ENCODE measurements around the gene CCZ1. TPM values are rescaled to one million over a fixed set of nuclear protein-coding genes. Genes with fewer than 3 reads are reported as not detected.
A peak's percentile ranks its signal among the peaks of the same experiment; 100 is the strongest.
"Not testable (repeated sequence)": the region's sequence is repeated elsewhere in the genome, so short reads cannot be mapped to it uniquely, and the experiment has no call there.

The CCZ1 gene
- total RNA-seq, 3 donors from 2014 or later = 76.3 to 111 (median 109) TPM

GRCh38 chr7:5880106-5880505 lies 18.4 kb upstream of the CCZ1 start:
- not testable (repeated sequence) for H3K4me1 Mint-ChIP-seq (ENCODE audit: low read depth); H3K36me3 Mint-ChIP-seq (ENCODE audit: insufficient read depth); H3K4me3 Mint-ChIP-seq; ATAC-seq; DNase-seq; H3K9me3 Mint-ChIP-seq; H3K27me3 Mint-ChIP-seq (ENCODE audit: low read depth)

- ATAC-seq; H3K27me3 Mint-ChIP-seq (ENCODE audit: low read depth); H3K4me3 Mint-ChIP-seq; DNase-seq; H3K4me1 Mint-ChIP-seq (ENCODE audit: low read depth); H3K36me3 Mint-ChIP-seq (ENCODE audit: insufficient read depth); H3K9me3 Mint-ChIP-seq: not testable (repeated sequence)
Measured at GRCh38 chr7:5884431-5884830, 14.1 kb upstream of the CCZ1 start.

- H3K4me3 Mint-ChIP-seq; H3K9me3 Mint-ChIP-seq; H3K36me3 Mint-ChIP-seq (ENCODE audit: insufficient read depth); H3K4me1 Mint-ChIP-seq (ENCODE audit: low read depth); H3K27me3 Mint-ChIP-seq (ENCODE audit: low read depth); ATAC-seq; DNase-seq: not testable (repeated sequence)
Measured at GRCh38 chr7:5888021-5888420, 10.5 kb upstream of the CCZ1 start.

- not testable (repeated sequence) for H3K9me3 Mint-ChIP-seq; ATAC-seq; H3K27me3 Mint-ChIP-seq (ENCODE audit: low read depth); DNase-seq; H3K4me3 Mint-ChIP-seq; H3K36me3 Mint-ChIP-seq (ENCODE audit: insufficient read depth); H3K4me1 Mint-ChIP-seq (ENCODE audit: low read depth)
Measured at GRCh38 chr7:5890244-5890643, 8.3 kb upstream of the CCZ1 start.

GRCh38 chr7:5892498-5892897 lies 6.0 kb upstream of the CCZ1 start:
- Mint-ChIP-seq H3K27me3 (ENCODE audit: low read depth) (no peaks in the 10 kb centered on the region), H3K9me3 (no peaks in the 10 kb centered on the region), H3K36me3 (ENCODE audit: insufficient read depth) (no peaks in the 10 kb centered on the region), H3K4me3 (no peak overlapping the region), H3K4me1 (ENCODE audit: low read depth) (no peaks in the 10 kb centered on the region)
- ATAC-seq (no peak), DNase-seq (no peak)

- not testable (repeated sequence) for H3K9me3 Mint-ChIP-seq; H3K4me1 Mint-ChIP-seq (ENCODE audit: low read depth); ATAC-seq; DNase-seq; H3K36me3 Mint-ChIP-seq (ENCODE audit: insufficient read depth); H3K27me3 Mint-ChIP-seq (ENCODE audit: low read depth)
- H3K4me3 Mint-ChIP-seq = peak overlapping the region; percentile 60
Measured at GRCh38 chr7:5897369-5897919, 1.1 kb upstream of the CCZ1 start.

GRCh38 chr7:5903002-5903401 lies 4.5 kb downstream of the CCZ1 start:
- H3K36me3 Mint-ChIP-seq (ENCODE audit: insufficient read depth); ATAC-seq; H3K9me3 Mint-ChIP-seq; H3K4me1 Mint-ChIP-seq (ENCODE audit: low read depth); DNase-seq; H3K4me3 Mint-ChIP-seq; H3K27me3 Mint-ChIP-seq (ENCODE audit: low read depth): not testable (repeated sequence)

- DNase-seq; ATAC-seq; H3K36me3 Mint-ChIP-seq (ENCODE audit: insufficient read depth): not testable (repeated sequence)
Measured at GRCh38 chr7:5904726-5905125, 6.2 kb downstream of the CCZ1 start.

GRCh38 chr7:5908835-5909234 lies 10.3 kb downstream of the CCZ1 start:
- H3K4me1 Mint-ChIP-seq (ENCODE audit: low read depth); H3K27me3 Mint-ChIP-seq (ENCODE audit: low read depth); H3K36me3 Mint-ChIP-seq (ENCODE audit: insufficient read depth); DNase-seq; ATAC-seq; H3K4me3 Mint-ChIP-seq; H3K9me3 Mint-ChIP-seq: not testable (repeated sequence)

More at GRCh38 chr7:5904726-5905125, 6.2 kb downstream of the CCZ1 start:
- not testable (repeated sequence) for H3K27me3 Mint-ChIP-seq (ENCODE audit: low read depth); H3K4me3 Mint-ChIP-seq; H3K4me1 Mint-ChIP-seq (ENCODE audit: low read depth); H3K9me3 Mint-ChIP-seq

GRCh38 chr7:5916529-5916928 lies 18.0 kb downstream of the CCZ1 start:
- H3K9me3 Mint-ChIP-seq; H3K4me3 Mint-ChIP-seq; ATAC-seq; DNase-seq; H3K27me3 Mint-ChIP-seq (ENCODE audit: low read depth); H3K36me3 Mint-ChIP-seq (ENCODE audit: insufficient read depth); H3K4me1 Mint-ChIP-seq (ENCODE audit: low read depth): not testable (repeated sequence)

- not testable (repeated sequence) for H3K4me1 Mint-ChIP-seq (ENCODE audit: low read depth); H3K36me3 Mint-ChIP-seq (ENCODE audit: insufficient read depth); H3K4me3 Mint-ChIP-seq; H3K27me3 Mint-ChIP-seq (ENCODE audit: low read depth); DNase-seq; H3K9me3 Mint-ChIP-seq
- peak in 1 of 2 donors; percentile 73 for ATAC-seq
Measured at GRCh38 chr7:5924180-5924579, 25.6 kb downstream of the CCZ1 start.

GRCh38 chr7:5924630-5925029 lies 26.1 kb downstream of the CCZ1 start:
- not testable (repeated sequence) for H3K4me1 Mint-ChIP-seq (ENCODE audit: low read depth); H3K9me3 Mint-ChIP-seq; DNase-seq; H3K36me3 Mint-ChIP-seq (ENCODE audit: insufficient read depth); H3K4me3 Mint-ChIP-seq; H3K27me3 Mint-ChIP-seq (ENCODE audit: low read depth)
- ATAC-seq = peak in 1 of 2 donors; percentile 70

- H3K27me3 Mint-ChIP-seq (ENCODE audit: low read depth); H3K36me3 Mint-ChIP-seq (ENCODE audit: insufficient read depth): not testable (repeated sequence)
Measured at GRCh38 chr7:5926263-5926870, 27.8 kb downstream of the CCZ1 start.

GRCh38 chr7:5930290-5930689 lies 31.8 kb downstream of the CCZ1 start:
- not testable (repeated sequence) for H3K4me1 Mint-ChIP-seq (ENCODE audit: low read depth); H3K27me3 Mint-ChIP-seq (ENCODE audit: low read depth); H3K9me3 Mint-ChIP-seq; DNase-seq; H3K4me3 Mint-ChIP-seq; H3K36me3 Mint-ChIP-seq (ENCODE audit: insufficient read depth); ATAC-seq

More at GRCh38 chr7:5926263-5926870, 27.8 kb downstream of the CCZ1 start:
- not testable (repeated sequence) for ATAC-seq; H3K9me3 Mint-ChIP-seq; H3K4me3 Mint-ChIP-seq; H3K4me1 Mint-ChIP-seq (ENCODE audit: low read depth); DNase-seq

- not testable (repeated sequence) for H3K4me1 Mint-ChIP-seq (ENCODE audit: low read depth); H3K36me3 Mint-ChIP-seq (ENCODE audit: insufficient read depth); ATAC-seq; H3K4me3 Mint-ChIP-seq; H3K27me3 Mint-ChIP-seq (ENCODE audit: low read depth); H3K9me3 Mint-ChIP-seq
- peak; percentile 4 for DNase-seq
Measured at GRCh38 chr7:5931250-5931649, 32.7 kb downstream of the CCZ1 start.

All from activated T-cell treated with anti-CD3 and anti-CD28 coated beads, Interleukin-2, amount 50 U/mL, for 4 hours (primary cell).